Keratinocyte (primary cell): Measurements from ENCODE around the gene AGAP1. TPM values are rescaled to one million over a fixed set of nuclear protein-coding genes. Genes with fewer than 3 reads are reported as not detected.
A peak's percentile ranks its signal among the peaks of the same experiment; 100 is the strongest.

Experiments used
- DNase-seq: peaks from one replicate; pipeline ENCODE4 v3.0.0-alpha.2; 2011; ENCODE audit warnings: low read depth, missing footprints, low spot score
- FAIRE-seq: peaks from 2 replicates; lab custom pipeline; 2011; peaks lifted over from hg19 to GRCh38; lab: Jason Lieb, UNC
- H2AFZ ChIP-seq: 2 replicates; pipeline ENCODE4 v1.6.0; 2012; ENCODE audit warnings: low read length, control low read depth, inconsistent platforms; ENCODE audit not compliant: control insufficient read depth
- H3K27ac ChIP-seq: 2 replicates; pipeline ENCODE4 v1.5.1; 2011; ENCODE audit warnings: low read length; ENCODE audit not compliant: control insufficient read depth, insufficient read depth
- H3K27me3 ChIP-seq: 3 replicates; pipeline ENCODE4 v1.6.0; 2011; ENCODE audit warnings: low read length; ENCODE audit not compliant: control insufficient read depth, insufficient read depth; ENCODE audit errors: extremely low read depth
- H3K36me3 ChIP-seq, 2 experiments: 2 replicates in 1 of 2; 3 replicates in 1 of 2; pipeline ENCODE4 v1.5.1; 2011; ENCODE audit warnings: low read length in 2 of 2, mild to moderate bottlenecking in 1 of 2; ENCODE audit not compliant: control insufficient read depth in 2 of 2, insufficient read depth in 2 of 2; ENCODE audit errors: extremely low read depth in 1 of 2
- H3K4me1 ChIP-seq: 3 replicates; pipeline ENCODE4 v1.5.1; 2011; ENCODE audit warnings: low read length; ENCODE audit not compliant: control insufficient read depth, insufficient read depth; ENCODE audit errors: extremely low read depth
- H3K4me2 ChIP-seq: 3 replicates; pipeline ENCODE4 v1.6.0; 2011; ENCODE audit warnings: low read depth, low read length; ENCODE audit not compliant: control insufficient read depth, insufficient read depth; ENCODE audit errors: extremely low read depth
- H3K4me3 ChIP-seq, 3 experiments: fragments of 200-600 bp in 1 of 3; sonication (generic) in 1 of 3; 2 replicates in 2 of 3; 3 replicates in 1 of 3; pipeline ENCODE4 v1.5.1; 2011 to 2016; ENCODE audit warnings: low read length in 3 of 3, mild to moderate bottlenecking in 3 of 3, control low read depth in 2 of 3, inconsistent platforms in 1 of 3, low read depth in 1 of 3, mixed read lengths in 1 of 3, mixed run types in 1 of 3, moderate library complexity in 1 of 3; ENCODE audit not compliant: control insufficient read depth in 2 of 3, insufficient read depth in 2 of 3; ENCODE audit errors: extremely low read depth in 1 of 3
- H3K79me2 ChIP-seq: 2 replicates; pipeline ENCODE4 v1.6.0; 2012; ENCODE audit warnings: low read length; ENCODE audit not compliant: control insufficient read depth, insufficient read depth
- H3K9ac ChIP-seq: 3 replicates; pipeline ENCODE4 v1.6.0; 2011; ENCODE audit warnings: low read length; ENCODE audit not compliant: control insufficient read depth, insufficient read depth; ENCODE audit errors: extremely low read depth
- H3K9me1 ChIP-seq: 3 replicates; pipeline ENCODE4 v1.6.0; 2011; ENCODE audit warnings: low read length; ENCODE audit not compliant: control insufficient read depth, insufficient read depth; ENCODE audit errors: extremely low read depth
- H3K9me3 ChIP-seq: 2 replicates; pipeline ENCODE4 v1.5.1; 2012; ENCODE audit warnings: low read depth, low read length; ENCODE audit not compliant: control insufficient read depth
- H4K20me1 ChIP-seq: 3 replicates; pipeline ENCODE4 v1.6.0; 2011; ENCODE audit warnings: low read length; ENCODE audit not compliant: control insufficient read depth, insufficient read depth; ENCODE audit errors: extremely low read depth
- EZH2 ChIP-seq: IDR thresholded peaks from one replicate; pipeline ENCODE4 v1.6.1; 2012; ENCODE audit warnings: inconsistent platforms, mild to moderate bottlenecking, low read length, moderate library complexity
- dilution Hi-C: fragments of 300-500 bp; cut with MboI; formaldehyde crosslinking; loops from one replicate; pipeline ENCODE4 v1.7.0; 2020; ENCODE audit warnings: low sequenced_read_pairs; ENCODE audit not compliant: extremely low pct_ligation_motif_present
- polyA plus RNA-seq, 5 experiments: library from polyadenylated mRNA; depleted of rRNA in 3 of 5; stranded (reverse) in 3 of 5; stranded (forward) in 1 of 5; unstranded in 1 of 5; fragments of >200 nt; gene quantifications; 1 replicate in 1 of 5; 2 replicates in 3 of 5; 3 replicates in 1 of 5; pipeline versions ENCODE4 v1.2.1 to v1.2.3, GENCODE V29; 2011 to 2012; ENCODE audit warnings: missing spikeins in 2 of 5, low read depth in 1 of 5, low replicate concordance in 1 of 5
- TF ChIP-seq, protein P1 (sequence below), 3 experiments: IDR thresholded peaks in 1 of 3; conservative IDR thresholded peaks in 1 of 3; optimal IDR thresholded peaks in 1 of 3; 2 replicates in 2 of 3; 3 replicates in 1 of 3; pipeline versions ENCODE3 to v1.5.1; 2011; ENCODE audit warnings: low read length in 3 of 3, mild to moderate bottlenecking in 3 of 3, moderate library complexity in 2 of 3, control low read depth in 1 of 3, inconsistent platforms in 1 of 3; ENCODE audit not compliant: insufficient read depth in 2 of 3; ENCODE audit errors: extremely low read depth in 1 of 3

AGAP1 gene
- polyA plus RNA-seq, 1 donor (not counting 4 experiments of a cell fraction or from before 2014, with no cell fraction given), result 12.6 TPM

DNA sequence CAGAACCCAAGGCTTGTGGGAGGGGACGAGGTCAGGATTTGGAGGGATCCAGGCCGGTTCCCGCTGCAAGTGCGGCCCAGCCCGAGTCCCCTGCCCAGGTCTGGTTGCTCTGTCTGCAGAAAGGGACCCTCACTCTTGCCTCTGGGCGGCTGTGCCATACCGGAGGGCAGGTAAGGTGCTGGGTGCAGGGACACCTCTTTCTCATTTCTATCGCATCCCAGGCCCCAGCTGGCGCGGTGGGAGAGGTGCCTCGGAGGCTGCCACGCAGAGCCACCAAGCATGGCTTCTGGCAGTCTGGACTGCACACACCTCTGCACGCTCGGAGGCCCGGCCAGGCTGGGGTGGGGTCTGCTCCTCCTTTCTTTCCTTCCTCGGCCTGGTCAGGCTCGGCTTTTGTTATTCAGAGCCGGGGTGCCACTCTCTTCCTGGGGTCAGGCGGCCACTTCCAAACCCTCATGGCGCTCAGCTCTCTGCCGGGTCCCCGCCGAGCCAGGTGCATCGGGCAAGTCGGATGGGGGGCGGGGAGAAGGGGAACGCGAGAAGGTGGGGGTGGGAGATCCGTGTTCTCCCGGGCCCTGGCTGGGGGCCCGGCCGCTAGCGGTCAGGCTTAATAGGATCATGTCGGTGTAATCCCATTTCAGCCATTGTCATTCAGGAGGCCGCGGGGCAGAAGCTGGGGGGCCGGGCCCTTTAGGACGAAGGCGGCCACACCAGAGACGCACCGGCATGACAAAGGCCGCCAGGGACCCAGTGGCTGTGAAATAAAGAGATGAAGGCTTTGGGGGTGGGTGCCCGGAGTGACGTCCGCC is 665.3 kb downstream of the AGAP1 start:
- Histone ChIP-seq H3K79me2 (no peaks in the 10 kb centered on the region), H3K4me1 (peaks cover 15% of the 10 kb centered on the region), H3K36me3 (no peaks in the 10 kb centered on the region), H4K20me1 (no peaks in the 10 kb centered on the region), H3K4me2 (no peak overlapping the region), H3K9me1 (no peaks in the 10 kb centered on the region), H3K4me3 (no peak overlapping the region), H3K9ac (no peak overlapping the region), H3K27me3 (peaks cover 25% of the 10 kb centered on the region), H2AFZ (no peak overlapping the region), H3K9me3 (no peaks in the 10 kb centered on the region), H3K27ac (no peak overlapping the region)
- FAIRE-seq, result no peak
- no peak for DNase-seq
- dilution Hi-C loops, result no loop called here
- TF ChIP-seq, protein P1, sequence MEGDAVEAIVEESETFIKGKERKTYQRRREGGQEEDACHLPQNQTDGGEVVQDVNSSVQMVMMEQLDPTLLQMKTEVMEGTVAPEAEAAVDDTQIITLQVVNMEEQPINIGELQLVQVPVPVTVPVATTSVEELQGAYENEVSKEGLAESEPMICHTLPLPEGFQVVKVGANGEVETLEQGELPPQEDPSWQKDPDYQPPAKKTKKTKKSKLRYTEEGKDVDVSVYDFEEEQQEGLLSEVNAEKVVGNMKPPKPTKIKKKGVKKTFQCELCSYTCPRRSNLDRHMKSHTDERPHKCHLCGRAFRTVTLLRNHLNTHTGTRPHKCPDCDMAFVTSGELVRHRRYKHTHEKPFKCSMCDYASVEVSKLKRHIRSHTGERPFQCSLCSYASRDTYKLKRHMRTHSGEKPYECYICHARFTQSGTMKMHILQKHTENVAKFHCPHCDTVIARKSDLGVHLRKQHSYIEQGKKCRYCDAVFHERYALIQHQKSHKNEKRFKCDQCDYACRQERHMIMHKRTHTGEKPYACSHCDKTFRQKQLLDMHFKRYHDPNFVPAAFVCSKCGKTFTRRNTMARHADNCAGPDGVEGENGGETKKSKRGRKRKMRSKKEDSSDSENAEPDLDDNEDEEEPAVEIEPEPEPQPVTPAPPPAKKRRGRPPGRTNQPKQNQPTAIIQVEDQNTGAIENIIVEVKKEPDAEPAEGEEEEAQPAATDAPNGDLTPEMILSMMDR (optimal IDR thresholded peaks at IDR 0.05 in 1 of 3, IDR thresholded peaks at IDR 0.05 in 1 of 3, conservative IDR thresholded peaks at IDR 0.05 in 1 of 3; ENCODE audit: extremely low read depth in 1 of 3, insufficient read depth in 2 of 3, low read length in 3 of 3), result no peak
- TF ChIP-seq EZH2, result no peak

DNA sequence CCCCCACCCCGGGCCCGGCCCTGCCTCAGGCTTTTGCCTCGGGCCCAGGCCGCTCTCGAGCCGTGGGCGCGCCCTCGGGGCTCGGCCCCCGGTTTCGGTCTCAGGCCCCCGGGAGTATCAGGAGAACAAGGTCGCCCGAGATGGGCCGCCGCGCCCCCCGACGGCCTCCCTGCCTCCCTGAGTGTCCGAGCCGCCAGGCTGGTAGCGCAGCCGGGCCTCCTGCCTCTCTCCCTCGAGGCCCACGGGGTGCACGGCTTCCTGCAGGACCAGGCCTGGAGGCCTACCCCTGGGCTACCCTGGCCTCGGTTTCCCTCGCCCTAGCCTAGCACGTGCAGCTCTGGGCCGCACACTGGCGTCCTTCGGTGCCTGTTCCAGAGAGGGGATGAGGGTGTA is 665.9 kb downstream of the AGAP1 start:
- no peak for FAIRE-seq

More for the DNA sequence above, 665.9 kb downstream of the AGAP1 start:
- Histone ChIP-seq H3K4me2 (no peak overlapping the region), H3K79me2 (no peaks in the 10 kb centered on the region), H3K9me3 (no peaks in the 10 kb centered on the region), H3K4me3 (no peak overlapping the region), H3K27ac (no peak overlapping the region), H2AFZ (no peak overlapping the region), H3K9ac (no peak overlapping the region), H3K9me1 (no peaks in the 10 kb centered on the region), H4K20me1 (no peaks in the 10 kb centered on the region), H3K36me3 (no peaks in the 10 kb centered on the region), H3K4me1 (peaks cover 17% of the 10 kb centered on the region), H3K27me3 (peaks cover 31% of the 10 kb centered on the region)
- dilution Hi-C loops, result no loop called here
- TF ChIP-seq, protein P1 (optimal IDR thresholded peaks at IDR 0.05 in 1 of 3, IDR thresholded peaks at IDR 0.05 in 1 of 3, conservative IDR thresholded peaks at IDR 0.05 in 1 of 3; ENCODE audit: extremely low read depth in 1 of 3, insufficient read depth in 2 of 3, low read length in 3 of 3), result no peak
- TF ChIP-seq EZH2, result peak; percentile 27
- DNase-seq, result no peak
